Medulla oblongata (tissue), 1 donor: ENCODE results near the gene IGLL5.
"Not testable (repeated sequence)": the region's sequence is repeated elsewhere in the genome, so short reads cannot be mapped to it uniquely, and the experiment has no call there.

Experiments used
- DNase-seq: peaks from one replicate; pipeline ENCODE4 v3.0.0-alpha.2; 2015; ENCODE audit errors: extremely low spot score

The IGLL5 gene

GRCh38 chr22:22900527-22901205, 13.1 kb downstream of the IGLL5 start:
- not testable (repeated sequence) for DNase-seq

DNA sequence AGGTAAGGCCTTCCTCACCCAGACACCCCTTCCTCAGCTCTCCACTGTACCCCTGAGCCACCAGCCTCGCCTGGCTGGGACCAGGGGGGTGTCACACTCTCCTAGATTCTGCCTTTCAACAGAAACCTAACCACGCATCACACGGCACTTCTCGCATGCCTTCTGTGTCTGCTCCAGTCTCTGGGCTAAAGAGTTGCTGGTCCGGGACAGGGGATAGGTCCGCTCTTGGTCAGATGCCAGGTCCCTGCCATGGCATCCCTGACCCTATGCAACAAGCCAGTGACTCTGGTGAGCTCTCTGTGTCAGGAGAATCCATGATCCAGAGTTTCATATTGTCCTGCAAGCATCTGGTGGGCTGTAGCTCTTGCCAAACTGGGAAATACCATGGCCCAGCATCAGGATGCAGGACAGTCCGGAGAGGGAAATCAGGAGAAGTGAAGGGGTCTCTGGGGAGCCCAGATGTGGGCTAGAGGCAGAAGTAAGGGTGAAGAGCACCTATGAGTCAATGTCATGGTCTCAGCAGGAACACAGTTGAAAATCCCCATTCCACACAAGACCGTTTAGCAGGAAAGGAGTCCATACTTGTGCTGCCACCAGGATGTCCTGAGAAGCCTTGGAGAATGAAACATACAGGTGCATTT, 14.1 kb downstream of the IGLL5 start:
- DNase-seq = no peak

- DNase-seq = no peak
These were observed 14.8 kb downstream of the IGLL5 start for GRCh38 chr22:22902247-22903001.

DNA sequence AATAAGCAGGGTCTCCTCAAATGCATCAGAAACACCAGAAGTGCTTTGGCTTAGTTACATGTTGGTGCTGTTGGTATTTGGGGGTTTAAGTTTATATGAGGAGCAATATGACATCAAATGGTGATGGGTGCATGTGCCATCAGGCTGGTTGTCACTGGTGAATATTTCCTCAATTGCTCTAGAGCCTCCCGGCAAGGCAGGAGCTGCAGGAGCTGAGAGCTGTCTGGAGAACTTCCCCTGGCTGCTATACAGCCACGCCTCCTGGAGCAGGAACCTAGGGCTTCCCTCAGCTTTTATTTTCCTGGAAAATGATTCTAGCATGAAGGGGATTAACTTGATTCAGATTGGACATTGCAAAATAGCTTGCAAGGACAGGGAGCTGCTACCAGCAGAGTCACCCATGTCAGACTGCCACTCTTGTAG, 15.8 kb downstream of the IGLL5 start:
- DNase-seq = no peak

DNA sequence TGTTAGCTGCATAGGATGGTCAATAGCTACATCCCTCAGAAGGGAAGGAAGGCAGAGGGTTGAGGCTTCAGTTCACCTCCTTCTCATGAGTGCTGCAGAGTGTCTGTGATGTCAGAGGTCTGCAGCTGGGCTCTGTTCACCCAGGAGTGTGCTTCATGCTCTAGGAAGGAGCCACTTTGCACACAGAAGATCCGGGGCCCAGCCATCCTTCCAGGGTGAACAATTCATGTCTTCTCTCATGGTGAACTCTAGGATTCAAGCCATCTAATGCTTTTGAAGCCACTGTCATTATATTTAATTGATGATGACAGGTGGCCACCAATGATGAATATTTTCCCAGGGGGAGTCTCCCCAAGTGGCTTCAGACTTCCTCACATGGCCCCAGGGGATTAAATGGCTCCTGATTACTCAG, 16.2 kb downstream of the IGLL5 start:
- not testable (repeated sequence) for DNase-seq

DNA sequence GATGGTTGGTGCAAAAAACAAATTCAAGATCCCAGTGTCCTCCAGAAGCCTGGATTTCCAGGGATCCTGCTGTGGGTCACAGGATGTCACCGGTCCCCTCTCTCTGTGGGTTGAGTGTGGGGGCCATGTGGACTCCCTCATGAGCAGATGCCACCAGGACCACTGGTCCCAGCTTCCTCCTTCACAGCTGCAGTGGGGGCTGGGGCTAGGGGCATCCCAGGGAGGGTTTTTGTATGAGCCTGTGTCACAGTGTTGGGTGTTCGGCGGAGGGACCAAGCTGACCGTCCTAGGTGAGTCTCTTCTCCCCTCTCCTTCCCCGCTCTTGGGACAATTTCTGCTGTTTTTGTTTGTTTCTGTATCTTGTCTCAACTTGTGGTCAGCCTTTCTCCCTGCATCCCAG, 17.1 kb downstream of the IGLL5 start:
- not testable (repeated sequence) for DNase-seq

DNA sequence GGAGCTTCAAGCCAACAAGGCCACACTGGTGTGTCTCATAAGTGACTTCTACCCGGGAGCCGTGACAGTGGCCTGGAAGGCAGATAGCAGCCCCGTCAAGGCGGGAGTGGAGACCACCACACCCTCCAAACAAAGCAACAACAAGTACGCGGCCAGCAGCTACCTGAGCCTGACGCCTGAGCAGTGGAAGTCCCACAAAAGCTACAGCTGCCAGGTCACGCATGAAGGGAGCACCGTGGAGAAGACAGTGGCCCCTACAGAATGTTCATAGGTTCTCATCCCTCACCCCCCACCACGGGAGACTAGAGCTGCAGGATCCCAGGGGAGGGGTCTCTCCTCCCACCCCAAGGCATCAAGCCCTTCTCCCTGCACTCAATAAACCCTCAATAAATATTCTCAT, 18.8 kb downstream of the IGLL5 start:
- not testable (repeated sequence) for DNase-seq

DNA sequence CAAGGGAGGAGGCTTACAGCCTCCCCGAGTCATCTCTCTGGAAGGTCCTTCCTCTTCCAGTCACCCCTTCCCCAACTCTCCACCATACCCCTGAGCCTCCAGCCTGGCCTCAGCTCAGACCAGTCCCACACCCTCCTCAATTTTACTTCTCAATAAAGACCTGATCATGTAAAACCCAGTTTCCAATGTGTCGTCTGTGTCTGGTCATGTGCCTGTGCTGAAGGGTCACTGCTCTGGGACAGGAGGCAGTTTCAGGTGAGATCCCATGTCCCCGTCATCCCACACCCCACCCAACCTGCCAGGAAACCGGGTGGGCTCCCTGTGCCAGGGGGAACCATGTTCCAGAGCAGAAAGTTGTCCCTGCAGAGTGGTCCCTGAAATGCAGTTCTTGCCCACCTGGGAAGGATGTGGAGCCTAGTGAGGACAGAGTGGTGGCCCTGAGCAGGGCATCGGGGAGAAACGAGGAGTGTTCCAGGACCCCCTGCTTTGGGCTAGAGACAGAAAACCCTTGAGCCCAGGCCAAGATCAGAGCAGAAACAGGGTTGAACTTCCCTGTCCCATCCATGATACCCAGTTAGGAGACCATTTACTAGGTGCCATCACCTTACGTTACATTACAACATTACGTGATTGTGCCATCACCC, 19.4 kb downstream of the IGLL5 start:
- no peak for DNase-seq

- no peak for DNase-seq
These were observed 20.2 kb downstream of the IGLL5 start for GRCh38 chr22:22907551-22908494.

- DNase-seq = no peak
These were observed 20.9 kb downstream of the IGLL5 start for GRCh38 chr22:22908495-22908861.

- DNase-seq = no peak
These were observed 21.5 kb downstream of the IGLL5 start for GRCh38 chr22:22908941-22909604.

- DNase-seq = no peak
These were observed 22.1 kb downstream of the IGLL5 start for GRCh38 chr22:22909605-22910271.

DNA sequence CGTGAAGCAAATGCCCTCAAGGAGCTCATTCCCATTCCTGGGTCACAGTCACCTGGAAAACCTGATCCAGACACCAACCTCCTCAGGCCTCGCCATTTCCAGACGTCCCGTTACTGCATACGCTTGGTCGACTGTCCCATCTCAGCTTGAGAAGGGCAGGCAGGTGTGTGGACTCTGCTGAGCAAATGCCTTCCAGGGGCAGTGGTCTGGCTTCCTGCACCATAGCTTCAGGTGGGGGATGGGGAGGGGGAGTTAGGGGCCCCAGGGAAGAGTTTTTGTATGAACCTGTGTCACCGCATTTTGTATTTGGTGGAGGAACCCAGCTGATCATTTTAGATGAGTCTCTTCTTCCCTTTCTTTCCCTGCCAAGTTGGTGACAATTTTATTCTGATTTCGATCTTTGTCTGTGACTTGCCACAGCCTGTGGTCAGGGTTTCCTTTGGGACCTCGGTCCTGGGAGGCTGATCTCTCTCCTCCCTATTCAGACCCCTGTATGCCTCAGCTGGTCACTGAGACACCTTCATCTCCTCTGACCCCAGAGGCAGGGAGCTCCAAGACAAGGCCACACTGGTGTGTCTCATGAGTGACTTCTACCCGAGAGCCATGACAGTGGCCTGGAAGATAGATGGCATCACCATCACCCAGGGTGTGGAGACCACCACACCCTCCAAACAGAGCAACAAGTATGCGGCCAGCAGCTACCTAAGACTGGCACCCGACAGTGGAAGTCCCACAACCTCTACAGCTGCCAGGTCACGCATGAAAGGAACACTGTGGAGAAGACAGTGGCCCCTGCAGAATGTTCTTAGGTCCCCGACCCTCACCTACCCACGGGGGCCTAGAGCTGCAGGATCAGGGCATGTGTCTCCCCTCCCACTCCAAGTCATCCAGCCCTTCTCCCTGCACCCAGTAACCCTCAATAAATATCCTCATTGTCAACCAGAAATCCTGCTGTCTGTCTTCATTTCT, 22.9 kb downstream of the IGLL5 start:
- DNase-seq = no peak

- DNase-seq = no peak
These were observed 23.9 kb downstream of the IGLL5 start for GRCh38 chr22:22911327-22912134.

DNA sequence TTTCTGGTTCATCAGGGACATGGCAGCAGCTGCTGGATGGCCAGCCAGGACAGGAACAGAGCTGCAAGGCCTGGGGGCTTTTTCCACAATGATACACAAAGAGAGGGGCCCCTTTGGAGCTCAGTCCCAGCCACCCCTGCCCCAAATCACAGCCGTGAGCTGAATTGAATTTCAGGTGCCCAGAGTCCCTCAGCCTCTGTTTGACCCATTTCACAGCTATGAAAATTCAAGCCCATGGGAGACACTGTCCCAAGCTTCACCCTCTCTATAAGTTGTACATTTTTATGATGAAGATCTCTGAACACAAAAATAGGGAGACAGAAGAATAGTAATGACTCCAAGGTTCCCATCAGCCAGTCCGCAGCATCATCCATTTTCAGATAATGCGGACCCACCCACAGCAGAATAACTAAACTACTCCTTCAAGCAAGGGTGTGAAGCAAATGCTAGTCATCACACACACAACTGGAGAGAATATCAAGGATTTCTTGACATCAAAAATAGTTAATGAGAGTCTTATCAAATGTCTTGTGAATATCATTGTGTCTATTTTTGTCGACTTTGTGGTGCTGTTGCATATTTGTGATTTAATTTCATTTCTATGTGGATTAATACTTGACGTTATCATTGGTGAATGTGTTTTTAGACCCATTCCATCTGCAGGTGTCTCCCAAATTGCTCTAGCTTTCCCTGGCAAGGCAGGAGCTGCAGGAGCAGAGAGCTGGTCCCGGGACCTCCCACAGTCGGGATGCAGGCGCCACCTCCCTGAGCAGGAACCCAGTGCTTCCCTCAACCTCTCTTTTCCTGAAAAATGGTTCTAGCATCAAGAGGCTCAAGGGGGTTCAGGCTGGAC, 24.7 kb downstream of the IGLL5 start:
- DNase-seq = no peak

GRCh38 chr22:22912988-22913253, 25.3 kb downstream of the IGLL5 start:
- DNase-seq = no peak

DNA sequence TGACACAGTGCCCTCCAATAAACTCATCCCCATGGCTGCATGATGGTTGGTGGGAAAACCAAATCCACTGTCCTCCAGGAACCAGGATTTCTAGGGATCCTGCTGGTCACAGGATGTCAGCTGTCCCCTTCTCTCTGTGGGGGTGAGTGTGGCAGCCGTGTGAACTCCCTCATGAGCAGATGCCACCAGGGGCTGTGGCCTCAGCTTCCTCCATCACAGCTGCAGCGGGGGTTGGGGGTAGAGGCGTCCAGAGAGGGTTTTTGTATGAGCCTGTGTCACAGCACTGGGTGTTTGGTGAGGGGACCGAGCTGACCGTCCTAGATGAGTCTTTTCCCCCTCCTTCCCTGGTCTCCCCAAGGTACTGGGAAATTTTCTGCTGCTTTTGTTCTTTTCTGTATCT, 26.4 kb downstream of the IGLL5 start:
- DNase-seq = no peak
